ENCODE data around the gene SKI. TPM values are rescaled to one million over a fixed set of nuclear protein-coding genes. Genes with fewer than 3 reads are reported as not detected.
A peak's percentile ranks its signal among the peaks of the same experiment; 100 is the strongest.

SKI gene
- total RNA-seq, 1 experiment from 2014 or later = 53.7 TPM

DNA sequence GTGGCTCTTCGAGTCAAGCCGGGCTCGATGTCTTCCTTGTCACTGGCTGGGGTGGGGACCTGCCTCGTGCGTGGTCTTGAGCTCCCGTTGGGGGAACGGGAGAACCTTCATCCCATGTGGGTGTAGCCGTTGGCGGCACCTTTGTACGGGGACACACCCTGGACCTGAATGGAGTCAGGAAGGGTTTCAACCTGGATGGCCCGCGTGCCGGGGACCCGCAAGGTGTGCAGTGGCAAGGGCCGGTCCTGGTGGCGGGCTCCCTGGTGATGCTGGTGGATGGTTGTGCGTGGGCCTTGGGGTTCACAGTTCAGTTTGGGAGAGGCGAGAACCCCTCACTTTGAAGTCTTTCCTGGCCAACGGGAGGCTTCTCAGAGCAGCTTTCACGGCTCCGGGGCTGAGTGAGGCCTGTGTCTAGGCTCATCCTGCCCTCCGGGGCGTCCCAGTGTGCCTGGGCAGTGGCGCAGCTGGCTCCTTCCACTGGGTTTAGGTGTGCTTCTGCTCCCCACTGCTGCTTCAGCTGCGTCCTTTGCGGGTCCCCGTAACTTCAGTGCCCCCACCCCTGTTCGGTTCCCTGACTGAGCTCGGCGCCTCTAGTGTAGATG, 11.4 kb downstream of the SKI start:
- no peaks in the 10 kb centered on the region for H3K36me3 Mint-ChIP-seq (ENCODE audit: insufficient read depth, unreplicated experiment)
- H3K27ac Mint-ChIP-seq (ENCODE audit: low read depth, unreplicated experiment) = no peak overlapping the region
- POLR2A ChIA-PET = interaction anchor here (1.1 kb wide), 1 partner anchor 10 kb away, joined by 3 read pairs; no protein-coding TSS in a partner anchor
- no peaks in the 10 kb centered on the region for H3K9me3 Mint-ChIP-seq (ENCODE audit: unreplicated experiment)
- BruUV-seq (replicated peaks) = no TSS peak
- TF ChIP-seq CTCF (IDR thresholded peaks at IDR 0.05; ENCODE audit: unreplicated experiment) = no peak
- intact Hi-C loops (cut with micrococcal nuclease) = no loop called here
- peaks cover 22% of the 10 kb centered on the region for H3K4me1 Mint-ChIP-seq (ENCODE audit: insufficient read depth, unreplicated experiment)
- H3K27me3 Mint-ChIP-seq (ENCODE audit: insufficient read depth, unreplicated experiment) = no peaks in the 10 kb centered on the region
- CTCF ChIA-PET = no interaction called here
- H3K4me3 Mint-ChIP-seq (ENCODE audit: unreplicated experiment) = no peak overlapping the region
- no peak for DNase-seq (ENCODE audit: unreplicated experiment)

DNA sequence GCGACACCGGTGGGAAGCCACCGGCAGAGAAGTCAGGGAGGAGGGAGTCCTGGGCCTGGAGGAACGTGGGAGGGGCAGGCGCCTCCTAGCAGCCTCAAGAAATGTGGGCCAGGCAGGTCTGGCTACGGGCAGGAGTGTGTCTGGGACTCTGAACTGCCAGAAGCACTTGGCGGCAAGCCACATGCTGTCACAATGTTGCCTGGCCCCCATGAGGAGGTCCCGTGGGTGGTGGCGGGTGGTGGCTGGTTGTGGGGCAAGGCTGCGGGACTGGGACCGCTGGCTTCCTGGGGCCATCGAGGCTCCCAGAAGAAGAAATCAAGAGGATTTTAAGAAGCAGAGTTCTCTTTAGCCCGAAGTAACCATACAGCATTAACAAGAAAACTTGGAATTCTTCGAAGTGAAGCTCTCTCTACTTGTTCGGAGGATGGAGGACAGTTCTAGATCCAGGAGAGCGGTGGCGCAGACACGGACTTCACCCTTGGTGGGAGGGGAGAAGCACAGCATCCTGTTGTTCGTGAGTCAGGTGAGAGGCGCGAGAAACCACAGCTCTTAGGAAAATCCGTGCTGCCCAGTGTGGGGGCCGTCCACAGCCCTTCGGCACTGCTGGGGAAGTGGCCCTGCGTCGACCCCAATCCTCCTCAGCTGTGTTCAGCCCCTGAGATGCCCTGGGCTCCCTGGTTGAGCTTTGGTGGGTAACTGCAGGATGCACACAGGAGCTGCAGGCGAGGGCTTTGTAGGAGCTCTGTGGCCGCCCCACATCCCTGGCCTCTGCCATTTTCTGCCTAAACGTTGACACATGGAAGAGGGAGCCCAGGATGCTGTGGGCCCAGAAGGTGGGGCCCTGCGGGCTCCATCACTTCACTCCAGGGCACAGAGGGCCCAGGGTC, 12.4 kb downstream of the SKI start:
- intact Hi-C loops (cut with micrococcal nuclease) = no loop called here
- ChIA-PET POLR2A (interaction anchor here (1.0 kb wide), 1 partner anchor 9 kb away, joined by 5 read pairs; no protein-coding TSS in a partner anchor), CTCF (no interaction called here)
- H3K27ac Mint-ChIP-seq (ENCODE audit: low read depth, unreplicated experiment) = peak overlapping the region; percentile 63
- no peak overlapping the region for H3K4me3 Mint-ChIP-seq (ENCODE audit: unreplicated experiment)
- no peak for TF ChIP-seq CTCF (IDR thresholded peaks at IDR 0.05; ENCODE audit: unreplicated experiment)
- no TSS peak for BruUV-seq (replicated peaks)
- no peaks in the 10 kb centered on the region for H3K9me3 Mint-ChIP-seq (ENCODE audit: unreplicated experiment)
- no peaks in the 10 kb centered on the region for H3K36me3 Mint-ChIP-seq (ENCODE audit: insufficient read depth, unreplicated experiment)
- peaks cover 19% of the 10 kb centered on the region for H3K4me1 Mint-ChIP-seq (ENCODE audit: insufficient read depth, unreplicated experiment)
- no peaks in the 10 kb centered on the region for H3K27me3 Mint-ChIP-seq (ENCODE audit: insufficient read depth, unreplicated experiment)
- DNase-seq (ENCODE audit: unreplicated experiment) = peak; percentile 18

DNA sequence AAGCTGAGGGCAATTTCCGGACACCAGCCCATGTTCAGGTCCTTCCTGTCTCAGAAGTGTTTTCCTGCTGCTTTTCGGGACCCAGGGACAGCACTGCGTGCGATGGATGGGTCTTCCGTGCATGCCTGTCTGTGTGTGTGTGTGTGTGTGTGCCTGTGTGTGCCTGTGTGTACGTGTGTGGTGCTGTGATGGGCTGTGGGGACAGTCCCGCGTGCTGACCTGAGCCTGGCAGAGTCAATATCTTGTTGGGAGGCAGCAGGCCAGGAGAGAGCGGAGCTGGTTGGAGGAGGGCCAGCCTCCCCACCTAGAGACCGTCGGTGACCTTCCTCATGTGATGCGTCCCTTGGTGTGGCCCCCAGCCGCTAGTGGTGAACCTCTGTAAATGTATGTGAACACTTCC, 13.7 kb downstream of the SKI start:
- no peak for DNase-seq (ENCODE audit: unreplicated experiment)
- intact Hi-C loops (cut with micrococcal nuclease) = no loop called here
- Mint-ChIP-seq H3K9me3 (ENCODE audit: unreplicated experiment) (no peaks in the 10 kb centered on the region), H3K36me3 (ENCODE audit: insufficient read depth, unreplicated experiment) (no peaks in the 10 kb centered on the region), H3K27ac (ENCODE audit: low read depth, unreplicated experiment) (peak overlapping the region; percentile 31), H3K4me3 (ENCODE audit: unreplicated experiment) (no peak overlapping the region), H3K4me1 (ENCODE audit: insufficient read depth, unreplicated experiment) (peaks cover 23% of the 10 kb centered on the region), H3K27me3 (ENCODE audit: insufficient read depth, unreplicated experiment) (no peaks in the 10 kb centered on the region)
- no TSS peak for BruUV-seq (replicated peaks)
- ChIA-PET CTCF (no interaction called here), POLR2A (interaction anchor here (1.0 kb wide), 1 partner anchor 10 kb away, joined by 5 read pairs; no protein-coding TSS in a partner anchor)
- no peak for TF ChIP-seq CTCF (IDR thresholded peaks at IDR 0.05; ENCODE audit: unreplicated experiment)

Data from MCF 10A (cell line).